Sigmoid colon (tissue), 7 donors: ENCODE data around the gene DCANP1. TPM values are rescaled to one million over a fixed set of nuclear protein-coding genes. Genes with fewer than 3 reads are reported as not detected.

Experiments
- DNase-seq: peaks from one replicate; pipeline ENCODE4 v3.0.0-alpha.2; 2019
- H3K27ac ChIP-seq, 4 donors: fragments of 200-600 bp; sonication (generic); one replicate each; pipeline ENCODE4 v1.5.1; 2016 to 2019; ENCODE audit warnings: mild to moderate bottlenecking in 1 of 4
- H3K27me3 ChIP-seq, 3 donors: fragments of 200-600 bp; sonication (generic); one replicate each; pipeline ENCODE4 v1.5.1; 2019; ENCODE audit warnings: mild to moderate bottlenecking in 1 of 3
- H3K36me3 ChIP-seq, 4 donors: fragments of 200-600 bp; sonication (generic); one replicate each; pipeline ENCODE4 v1.5.1; 2016 to 2019
- H3K4me1 ChIP-seq, 4 donors: fragments of 200-600 bp; sonication (generic); one replicate each; pipeline ENCODE4 v1.5.1; 2017 to 2019
- H3K4me3 ChIP-seq, 4 donors: fragments of 200-600 bp; sonication (generic); one replicate each; pipeline ENCODE4 v1.5.1; 2017 to 2019; ENCODE audit warnings: mild to moderate bottlenecking in 2 of 4, moderate library complexity in 1 of 4
- H3K9me3 ChIP-seq, 4 donors: fragments of 200-600 bp in 3 of 4; sonication (generic) in 3 of 4; one replicate each; pipeline versions ENCODE4 v1.5.1 to v1.6.1; 2013 to 2019
- CTCF ChIP-seq, 4 experiments: fragments of 450-650 bp in 3 of 4; fragments of 200-600 bp in 1 of 4; IDR thresholded peaks; one replicate each; pipeline ENCODE4 v1.5.1; 2016 to 2019; ENCODE audit warnings: antibody characterized with exemption in 4 of 4, mild to moderate bottlenecking in 3 of 4, moderate library complexity in 2 of 4
- EP300 ChIP-seq, 4 donors: sonication (generic); formaldehyde crosslinking; IDR thresholded peaks; one replicate each; pipeline ENCODE4 v1.6.1; 2017; ENCODE audit warnings: antibody characterized with exemption in 4 of 4
- POLR2A ChIP-seq, 2 donors: fragments of 450-650 bp; IDR thresholded peaks; one replicate each; pipeline ENCODE4 v1.6.1; 2016; ENCODE audit warnings: antibody characterized with exemption in 2 of 2, mild to moderate bottlenecking in 2 of 2, moderate library complexity in 2 of 2
- POLR2AphosphoS5 ChIP-seq, 4 donors: sonication (generic); formaldehyde crosslinking; IDR thresholded peaks; one replicate each; pipeline ENCODE4 v1.6.1; 2017; ENCODE audit warnings: antibody characterized with exemption in 4 of 4
- WGBS, 2 donors: extraction: QIAGEN DNeasy Blood & Tissue Kit; methylation state at CpG; one replicate each; pipeline ENCODE4 v1.1.7; 2013; 5-methylcytosine and 5-hydroxymethylcytosine counted together
- intact Hi-C: fragments of 100-400 bp; cut with DNase I; formaldehyde crosslinking; loops from one replicate; pipeline ENCODE4 v1.15.1; 2023
- polyA plus RNA-seq, 3 donors: library from polyadenylated mRNA; stranded (reverse); fragments of 200-250 nt; gene quantifications; one replicate each; pipeline ENCODE4 v1.2.3, GENCODE V29; 2013
- total RNA-seq, 4 donors: library from RNA; depleted of rRNA; stranded (reverse); fragments of >200 nt; gene quantifications; one replicate each; pipeline ENCODE4 v1.1.0, GENCODE V29; 2016
- donor health status: healthy with polysubstance abuse.
- donor health status: Bipolar disorder and iron deficiency.
- donor health status: healthy.

DCANP1 gene
- total and polyA plus RNA-seq, 7 donors: 0.13 to 0.46 TPM; not detected in 5

- no peaks in the 10 kb centered on the region for H3K36me3 ChIP-seq
- no peak for TF ChIP-seq CTCF (IDR thresholded peaks at IDR 0.05)
- no peak for TF ChIP-seq EP300 (IDR thresholded peaks at IDR 0.05)
- TF ChIP-seq POLR2AphosphoS5 (IDR thresholded peaks at IDR 0.05): no peak
- no peak for TF ChIP-seq POLR2A (IDR thresholded peaks at IDR 0.05)
- H3K4me1 ChIP-seq: peaks cover 0 to 28% (median 24%) of the 10 kb centered on the region in 4 donors
- no peak overlapping the region for H3K27ac ChIP-seq
- WGBS, 2 donors: 63 to 66% methylated on average over 24 of the region's 24 CpGs
- no peak overlapping the region for H3K4me3 ChIP-seq
- DNase-seq: no peak
- intact Hi-C loops: no loop called here
- H3K27me3 ChIP-seq: no peaks in the 10 kb centered on the region
- no peaks in the 10 kb centered on the region for H3K9me3 ChIP-seq
Observed at GRCh38 chr5:135434591-135435466, 12.3 kb downstream of the DCANP1 start.

- peaks cover 0 to 37% (median 25%) of the 10 kb centered on the region in 4 donors for H3K4me1 ChIP-seq
- no peak overlapping the region for H3K27ac ChIP-seq
- 76 to 83% methylated on average over 12 of the region's 12 CpGs for WGBS, 2 donors
- H3K36me3 ChIP-seq: no peaks in the 10 kb centered on the region
- no peak for DNase-seq
- H3K27me3 ChIP-seq: no peaks in the 10 kb centered on the region
- H3K4me3 ChIP-seq: no peak overlapping the region
- no peak for TF ChIP-seq POLR2AphosphoS5 (IDR thresholded peaks at IDR 0.05)
- no peak for TF ChIP-seq POLR2A (IDR thresholded peaks at IDR 0.05)
- TF ChIP-seq CTCF (IDR thresholded peaks at IDR 0.05): no peak
- TF ChIP-seq EP300 (IDR thresholded peaks at IDR 0.05): no peak
- H3K9me3 ChIP-seq: peaks cover 0 to 2% (median 0%) of the 10 kb centered on the region in 4 donors
- intact Hi-C loops: no loop called here
Observed at GRCh38 chr5:135433681-135434426, 13.3 kb downstream of the DCANP1 start.

- Histone ChIP-seq H3K36me3 (no peaks in the 10 kb centered on the region), H3K4me1 (peaks cover 0 to 19% (median 10%) of the 10 kb centered on the region in 4 donors), H3K27me3 (no peaks in the 10 kb centered on the region), H3K9me3 (peaks cover 0 to 7% (median 2%) of the 10 kb centered on the region in 4 donors), H3K4me3 (no peak overlapping the region), H3K27ac (no peak overlapping the region)
- no peak for TF ChIP-seq CTCF (IDR thresholded peaks at IDR 0.05)
- no peak for TF ChIP-seq EP300 (IDR thresholded peaks at IDR 0.05)
- no peak for TF ChIP-seq POLR2A (IDR thresholded peaks at IDR 0.05)
- no peak for TF ChIP-seq POLR2AphosphoS5 (IDR thresholded peaks at IDR 0.05)
- intact Hi-C loops: no loop called here
- DNase-seq: no peak
- WGBS, 2 donors: 79 to 84% methylated on average over 4 of the region's 4 CpGs
Observed at GRCh38 chr5:135432113-135432512, 15.0 kb downstream of the DCANP1 start.

GRCh38 chr5:135430135-135430437, 17.1 kb downstream of the DCANP1 start:
- TF ChIP-seq POLR2A (IDR thresholded peaks at IDR 0.05) (no peak), CTCF (IDR thresholded peaks at IDR 0.05) (no peak), POLR2AphosphoS5 (IDR thresholded peaks at IDR 0.05) (no peak), EP300 (IDR thresholded peaks at IDR 0.05) (no peak)
- intact Hi-C loops: no loop called here
- no peaks in the 10 kb centered on the region for H3K36me3 ChIP-seq
- H3K4me3 ChIP-seq: no peak overlapping the region
- H3K27ac ChIP-seq: no peak overlapping the region
- DNase-seq: no peak
- WGBS, 2 donors: 86 to 90% methylated on average over 7 of the region's 7 CpGs
- H3K4me1 ChIP-seq: peaks cover 0 to 18% (median 10%) of the 10 kb centered on the region in 4 donors
- peaks cover 0 to 7% (median 2%) of the 10 kb centered on the region in 4 donors for H3K9me3 ChIP-seq
- no peaks in the 10 kb centered on the region for H3K27me3 ChIP-seq
